Activated naive CD4-positive, alpha-beta T cell treated with Interleukin-2 at 50 U/mL for 16 hours (primary cell): ENCODE data around the gene MMP13.
"Not testable (repeated sequence)": the region's sequence is repeated elsewhere in the genome, so short reads cannot be mapped to it uniquely, and the experiment has no call there.

Experiments
- DNase-seq: peaks from one replicate; pipeline ENCODE4 v3.0.0-alpha.2; 2020

The MMP13 gene

DNA sequence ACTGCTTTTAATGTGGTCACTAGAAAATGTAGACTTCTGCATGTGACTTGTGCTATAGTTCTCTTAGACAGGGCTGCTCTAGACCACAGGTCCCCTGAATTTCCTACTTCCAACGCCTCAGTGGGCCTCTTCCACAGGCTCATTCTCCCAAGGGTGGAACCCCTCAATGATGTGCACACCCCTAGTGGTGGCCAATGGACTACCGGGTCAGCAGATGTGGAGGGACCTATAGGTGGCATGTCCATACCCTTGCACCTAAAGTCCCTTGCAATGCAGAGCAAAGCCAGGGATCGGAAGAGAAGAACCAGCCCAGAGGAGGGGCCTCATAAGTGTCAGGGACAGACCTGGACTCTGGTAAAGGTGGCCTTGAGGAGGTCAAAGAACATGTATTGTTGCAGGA is 20.0 kb downstream of the MMP13 start:
- DNase-seq = no peak

DNA sequence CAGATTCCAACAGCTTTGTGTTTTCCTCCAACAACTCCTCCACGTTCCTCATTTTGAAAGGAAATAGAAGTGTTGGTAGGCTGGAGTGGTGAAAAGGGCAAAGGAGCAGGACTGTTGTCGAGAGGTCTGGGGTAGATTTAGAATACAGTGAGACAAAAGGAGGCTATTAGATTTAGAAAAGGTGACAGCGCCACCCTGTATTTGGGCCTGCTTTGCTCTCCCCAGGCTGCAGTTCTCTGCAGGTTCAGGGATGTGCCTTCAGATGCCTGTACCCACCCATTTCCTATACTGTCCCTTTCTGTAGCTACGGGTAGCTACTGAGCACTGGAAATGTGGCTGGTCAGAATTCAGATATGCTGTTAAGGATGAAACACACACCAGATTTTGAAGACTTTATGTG is 20.8 kb downstream of the MMP13 start:
- no peak for DNase-seq

DNA sequence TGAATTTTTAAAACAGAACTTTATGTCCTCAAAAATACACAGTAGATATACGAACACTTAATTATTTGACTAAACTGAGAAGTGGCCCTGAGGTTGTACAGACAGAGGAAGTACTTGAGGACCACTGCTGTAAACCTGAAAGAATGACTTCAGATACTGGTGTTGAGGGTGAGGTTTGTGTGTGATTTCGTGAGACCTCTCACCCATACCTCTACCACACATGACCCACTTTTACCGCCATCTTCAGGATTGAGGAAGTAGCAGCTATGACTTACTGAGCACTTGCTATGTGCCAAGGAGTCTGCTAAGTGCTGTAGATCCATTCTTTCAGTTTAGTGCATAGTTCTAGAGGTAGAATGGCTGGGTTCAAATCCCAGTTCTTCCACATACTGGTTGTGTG is 21.9 kb downstream of the MMP13 start:
- DNase-seq = no peak

DNA sequence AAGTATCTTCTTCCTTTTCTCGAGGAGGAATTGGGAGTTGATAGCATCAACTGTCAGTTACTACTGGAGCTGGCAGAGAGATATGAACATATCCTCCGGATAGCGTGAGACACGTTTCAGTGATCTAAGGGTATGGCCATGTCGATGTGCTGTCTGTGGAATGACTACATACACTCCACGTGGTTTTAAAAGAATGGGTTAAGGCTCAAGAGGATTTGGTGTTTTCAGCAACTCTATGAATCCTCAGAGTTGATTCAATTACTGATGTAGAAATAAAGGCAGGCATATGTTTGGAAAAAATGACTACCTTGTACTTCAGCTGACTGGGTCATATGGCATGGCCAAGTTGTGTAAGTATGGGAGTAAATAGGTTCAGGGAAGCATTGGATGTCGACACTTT is 22.9 kb downstream of the MMP13 start:
- DNase-seq = no peak

DNA sequence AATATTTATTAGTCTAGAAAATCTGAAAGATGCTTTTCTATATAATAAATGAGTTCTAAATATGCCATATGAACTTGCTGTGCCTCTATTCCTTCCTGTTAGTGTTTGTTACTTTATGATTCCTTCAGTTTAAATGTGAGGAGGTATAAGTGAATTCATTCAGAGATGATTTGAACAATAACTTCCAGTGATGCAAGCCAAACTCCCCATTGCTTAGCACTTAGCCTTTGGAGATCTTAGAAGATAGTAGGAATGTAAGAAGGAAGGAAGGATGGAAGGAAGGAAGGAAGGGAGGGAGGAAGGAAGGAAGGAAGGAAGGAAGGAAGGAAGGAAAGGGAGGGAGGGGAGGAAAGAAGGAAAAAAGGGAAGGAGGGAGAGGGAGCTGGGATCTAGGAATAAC is 25.1 kb downstream of the MMP13 start:
- no peak for DNase-seq

DNA sequence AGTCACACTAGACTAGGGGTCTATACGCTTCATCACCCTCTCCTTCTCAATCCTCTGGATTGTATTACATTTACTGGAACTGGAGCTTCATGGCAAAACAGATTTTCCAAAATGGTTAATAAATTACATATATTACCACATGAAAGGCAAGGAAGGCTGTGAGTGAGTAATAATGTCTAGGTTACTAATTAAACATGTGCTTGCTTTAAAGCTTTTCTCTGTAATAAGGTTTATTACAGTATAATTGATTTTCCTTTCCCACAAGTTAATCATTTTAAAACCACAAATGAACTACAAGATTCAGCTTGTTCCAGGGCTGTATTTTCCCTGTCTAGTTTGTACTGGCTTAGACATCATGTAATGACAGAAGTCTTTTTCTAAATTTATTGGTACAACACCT is 25.6 kb downstream of the MMP13 start:
- no peak for DNase-seq

DNA sequence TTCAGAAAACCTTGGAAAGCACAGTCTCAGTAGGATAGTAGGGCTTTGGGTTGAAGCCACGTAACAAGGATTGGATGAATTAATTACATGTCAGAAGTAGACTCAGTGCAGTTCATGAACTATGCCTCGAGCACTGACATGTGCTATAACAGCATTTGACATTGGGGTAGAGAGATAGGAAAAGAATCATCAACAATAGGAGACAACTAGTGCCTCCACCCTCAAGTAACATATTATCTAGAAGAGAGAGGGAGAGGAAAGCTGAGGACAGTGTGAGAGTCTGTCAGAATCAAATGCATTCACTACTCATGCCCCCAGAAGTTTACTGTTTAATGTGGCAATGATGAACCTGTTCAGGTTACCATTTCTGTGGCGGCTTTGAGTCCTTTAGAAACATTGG is 26.4 kb downstream of the MMP13 start:
- DNase-seq = no peak

DNA sequence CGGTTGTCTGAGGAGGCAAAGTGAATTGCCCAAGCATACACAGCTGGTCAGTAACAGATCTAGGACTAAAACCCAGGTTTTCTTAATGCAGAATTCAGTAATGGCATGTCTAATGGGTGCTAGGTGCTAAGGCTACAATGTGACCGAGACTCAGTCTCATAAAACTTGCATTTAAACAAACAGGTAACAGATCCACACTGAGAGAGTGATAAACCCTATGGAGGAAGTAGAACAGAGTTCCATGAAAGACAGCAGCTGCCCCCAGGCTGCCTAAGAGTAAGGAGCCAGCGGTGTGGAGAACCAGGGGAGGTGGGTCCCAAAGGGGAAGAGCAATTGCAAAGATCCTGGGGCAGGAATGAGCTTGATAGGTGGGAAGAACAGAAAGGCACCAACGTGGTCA is 27.3 kb downstream of the MMP13 start:
- no peak for DNase-seq

DNA sequence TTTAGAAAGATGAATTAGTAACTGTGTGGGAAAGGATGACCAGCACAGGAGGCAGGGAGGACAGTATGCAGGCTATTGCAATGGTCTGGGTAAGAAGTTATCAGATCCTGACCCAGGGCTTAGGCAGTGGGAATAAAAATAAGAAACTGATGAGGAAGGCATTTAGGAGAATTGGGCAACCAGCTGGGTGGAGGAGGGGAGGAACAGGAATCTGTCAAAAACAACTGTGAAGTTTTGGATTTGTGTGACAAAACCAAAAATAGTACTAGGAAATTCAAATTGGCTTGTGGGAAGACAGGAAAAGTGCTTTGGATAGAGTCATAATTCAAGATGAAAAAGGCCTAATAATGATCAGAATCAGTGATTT is 27.9 kb downstream of the MMP13 start:
- no peak for DNase-seq

DNA sequence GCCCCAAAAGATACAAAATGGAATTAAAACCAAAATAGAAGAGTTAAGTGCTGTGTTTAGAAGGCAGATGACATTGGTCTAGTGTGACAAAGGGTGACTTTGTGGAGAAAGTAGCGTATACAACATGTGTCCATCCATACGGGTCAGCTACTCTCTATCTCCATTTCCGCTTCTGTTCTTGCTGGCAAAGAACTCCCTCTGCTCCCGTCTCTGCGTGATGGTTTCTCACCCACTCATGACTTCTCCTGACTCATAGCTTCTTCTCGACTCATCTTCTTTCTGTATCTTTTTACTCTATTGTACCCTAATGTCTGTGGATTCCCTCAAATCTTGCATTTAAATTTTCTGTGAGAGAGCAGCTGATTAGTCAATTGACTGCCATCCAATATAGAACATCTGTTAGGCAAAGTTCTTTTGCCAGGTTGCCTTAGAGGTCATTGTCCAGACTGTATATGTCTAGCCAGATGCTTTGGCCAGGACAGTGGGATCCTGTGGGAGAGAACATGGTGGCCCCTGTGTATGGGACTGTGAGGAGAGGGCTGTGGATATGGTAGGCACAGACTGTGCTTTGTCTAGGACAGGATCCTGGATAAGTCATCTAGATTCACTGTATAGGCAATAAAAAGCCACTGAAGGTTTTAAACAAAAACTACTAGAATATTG is 28.4 kb downstream of the MMP13 start:
- DNase-seq = no peak

DNA sequence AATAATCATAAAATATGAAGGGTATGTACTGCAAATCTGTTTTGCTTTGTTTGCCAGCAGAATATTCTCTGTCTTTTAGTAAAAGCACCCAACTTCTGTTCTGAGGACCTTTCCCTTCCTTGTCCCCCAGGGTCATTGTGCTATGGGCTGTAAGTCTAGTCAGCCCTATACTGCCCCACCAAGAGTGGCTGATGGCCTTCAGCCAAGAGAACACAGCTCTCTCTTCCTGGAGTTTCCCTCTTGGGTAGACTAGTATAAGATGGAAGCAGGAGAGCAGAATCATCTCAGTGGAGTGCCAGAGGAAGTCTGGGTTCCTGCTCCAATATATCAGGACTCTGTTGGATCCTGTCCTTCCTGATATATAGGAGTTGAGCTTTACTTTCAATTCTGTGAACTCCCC is 29.0 kb downstream of the MMP13 start:
- DNase-seq = no peak

DNA sequence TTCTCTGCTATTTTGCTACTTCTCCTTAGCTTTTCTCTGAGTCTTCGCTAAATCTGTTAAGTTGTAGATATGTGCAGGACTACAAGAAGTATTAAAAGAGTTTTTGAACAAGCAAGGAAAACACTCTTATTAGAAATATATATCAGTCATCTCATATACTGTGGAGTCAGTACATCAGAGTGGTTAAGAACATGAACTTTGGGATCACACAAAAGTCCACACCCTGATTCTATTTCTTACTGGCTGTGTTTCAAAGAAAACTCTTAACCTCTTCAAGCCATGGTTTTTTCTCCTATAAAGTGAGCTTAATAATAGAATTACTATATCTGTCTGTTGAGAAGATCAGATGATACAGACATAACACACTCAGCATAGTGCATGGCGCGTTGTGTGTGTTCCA is 29.5 kb downstream of the MMP13 start:
- DNase-seq = no peak

DNA sequence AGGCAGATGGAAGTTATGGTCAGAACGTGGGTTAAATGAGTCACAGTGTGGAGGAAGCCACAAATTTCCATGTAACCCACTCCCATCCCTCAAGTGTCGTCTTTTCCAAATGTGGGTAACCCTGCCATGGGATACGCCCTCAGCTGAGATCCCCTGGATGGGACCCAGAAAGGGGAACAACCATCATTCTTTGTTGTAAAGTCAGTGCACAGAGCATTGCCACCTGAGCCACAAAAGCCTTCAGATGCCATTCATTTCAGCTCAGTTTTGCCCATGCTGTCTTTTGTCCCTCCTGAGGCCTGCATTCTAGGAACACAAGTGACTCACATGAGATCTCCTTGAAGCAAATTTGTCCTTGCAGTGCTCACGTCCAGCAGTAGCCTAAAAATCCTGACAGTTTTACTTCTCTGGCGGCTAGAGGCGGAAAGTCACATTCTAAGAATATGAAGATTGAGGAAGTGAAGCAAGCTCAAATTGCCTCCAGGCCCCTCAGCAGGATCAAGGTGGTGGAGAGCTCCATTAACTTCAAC is 30.6 kb downstream of the MMP13 start:
- DNase-seq = no peak

DNA sequence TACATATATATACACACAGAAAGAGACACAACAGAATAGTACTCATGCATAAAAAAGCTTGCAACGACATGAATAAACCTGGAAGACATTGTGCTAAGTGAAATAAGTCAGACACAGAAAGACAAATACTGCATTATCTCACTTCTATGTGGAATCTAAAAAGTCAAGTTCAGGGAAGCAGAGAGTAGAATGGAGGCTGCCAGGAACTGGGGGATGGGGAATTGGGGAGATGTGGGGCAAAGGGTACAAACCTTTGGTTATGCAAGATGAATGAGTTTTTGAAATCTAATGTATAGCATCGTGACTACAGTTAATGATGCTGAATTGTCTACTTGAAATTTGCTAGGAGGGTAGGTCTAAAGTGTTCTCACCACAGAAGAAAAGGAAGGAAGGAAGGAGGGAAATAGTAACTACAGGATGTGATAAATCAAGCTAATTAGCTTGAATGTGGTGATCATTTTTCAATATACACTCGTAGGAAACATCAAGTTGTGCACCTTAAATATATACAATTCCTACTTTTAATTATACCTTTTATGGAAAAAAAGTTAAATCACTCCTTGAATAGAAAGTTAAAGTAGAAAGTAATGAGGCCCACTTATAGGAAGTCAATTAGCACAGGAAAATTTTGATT is 33.8 kb downstream of the MMP13 start:
- no peak for DNase-seq

DNA sequence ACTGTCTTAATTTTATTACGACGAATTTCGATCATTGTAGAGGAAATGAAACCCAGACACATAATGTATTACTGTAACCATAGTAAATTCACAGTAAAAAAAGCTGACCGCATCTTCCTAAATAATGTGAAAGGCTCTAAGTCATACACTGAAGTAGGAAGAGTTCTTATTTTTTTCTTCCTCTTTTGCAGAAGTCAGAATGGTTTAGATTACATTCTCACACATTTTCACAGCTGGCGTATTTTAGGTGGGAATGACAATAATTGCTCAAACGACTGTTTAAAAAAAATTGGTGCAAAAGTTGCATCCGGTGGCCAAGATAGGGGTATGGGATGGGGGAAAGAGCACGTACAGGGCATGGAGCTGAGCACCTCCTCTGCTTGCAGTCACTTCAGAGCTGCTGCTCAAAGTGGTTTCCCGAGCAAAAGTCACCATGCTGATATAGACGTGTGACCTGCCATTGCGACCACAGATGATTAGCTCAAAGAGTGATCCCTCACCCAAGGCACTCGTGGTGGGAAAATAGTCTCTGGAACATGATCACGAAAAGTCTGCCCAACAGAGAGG is 35.3 kb downstream of the MMP13 start:
- DNase-seq = no peak

DNA sequence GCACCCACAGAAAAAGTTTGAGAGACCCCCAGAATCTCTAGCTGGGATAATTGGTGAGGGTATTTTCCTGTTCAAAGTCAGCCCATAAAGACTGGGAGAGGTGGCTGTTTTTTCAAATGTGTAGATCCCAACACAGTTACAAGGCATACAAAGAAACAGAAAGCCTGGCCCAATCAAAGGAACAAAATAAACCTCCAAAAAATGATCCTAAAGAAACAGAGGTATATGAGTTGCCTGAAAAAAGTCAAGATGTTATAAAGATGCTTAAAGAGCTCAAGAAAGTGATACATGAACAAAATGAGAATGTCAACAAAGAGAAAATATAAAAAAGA is 40.5 kb downstream of the MMP13 start:
- no peak for DNase-seq

DNA sequence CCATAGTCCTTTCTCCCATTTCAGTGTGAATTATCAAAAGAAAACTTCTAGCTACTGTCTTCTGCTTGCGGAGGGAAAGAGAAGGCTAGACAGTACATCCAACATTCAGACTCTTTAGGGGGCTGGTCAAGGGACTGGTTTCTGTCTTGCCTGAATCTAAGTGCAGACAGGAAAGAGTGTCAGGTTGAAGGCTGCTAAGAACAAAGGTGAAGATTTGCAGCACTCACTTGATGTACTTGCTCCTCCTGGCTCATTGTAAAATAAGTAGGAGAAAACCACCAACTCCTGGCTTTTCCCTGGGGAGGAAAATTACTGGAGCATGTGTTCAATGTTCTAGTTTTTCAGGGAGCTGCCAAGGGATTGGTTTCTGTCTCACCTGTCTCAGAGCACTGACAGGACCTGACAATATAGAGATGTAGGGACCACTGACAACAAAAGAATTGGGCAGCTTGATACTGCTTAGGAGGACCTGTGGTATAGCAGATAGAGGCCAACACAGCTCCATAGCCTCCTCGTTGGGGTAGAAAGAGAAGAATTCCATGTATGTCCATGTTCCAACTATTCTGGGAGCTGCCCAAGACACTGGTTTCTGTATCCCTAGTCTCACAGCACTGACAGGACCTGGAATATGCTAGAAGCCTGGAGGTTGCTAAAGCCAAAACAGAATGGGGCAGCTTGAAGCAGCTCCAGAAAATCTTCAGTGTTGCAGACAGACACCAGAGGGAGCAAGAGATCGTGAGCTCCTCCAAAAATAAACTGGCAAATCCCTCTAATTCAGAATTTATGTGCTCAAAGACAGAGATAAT is 41.1 kb downstream of the MMP13 start:
- DNase-seq = no peak

DNA sequence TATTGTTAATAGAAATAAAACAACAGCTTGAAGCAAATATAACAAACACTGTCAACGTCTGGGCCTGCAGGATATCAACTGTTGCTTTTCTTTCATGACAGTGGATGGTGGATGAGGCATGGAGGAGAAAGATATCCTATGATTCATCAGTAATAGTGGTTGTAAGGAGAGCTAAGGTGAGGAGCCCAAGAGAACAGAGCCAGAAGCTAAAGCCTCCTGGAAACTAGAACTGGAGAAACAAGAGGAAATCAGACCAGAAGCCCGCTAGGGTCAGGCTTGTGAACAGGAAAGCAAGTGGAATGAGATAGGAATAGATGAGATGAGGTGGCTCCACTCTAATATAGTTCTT is 43.1 kb downstream of the MMP13 start:
- no peak for DNase-seq

DNA sequence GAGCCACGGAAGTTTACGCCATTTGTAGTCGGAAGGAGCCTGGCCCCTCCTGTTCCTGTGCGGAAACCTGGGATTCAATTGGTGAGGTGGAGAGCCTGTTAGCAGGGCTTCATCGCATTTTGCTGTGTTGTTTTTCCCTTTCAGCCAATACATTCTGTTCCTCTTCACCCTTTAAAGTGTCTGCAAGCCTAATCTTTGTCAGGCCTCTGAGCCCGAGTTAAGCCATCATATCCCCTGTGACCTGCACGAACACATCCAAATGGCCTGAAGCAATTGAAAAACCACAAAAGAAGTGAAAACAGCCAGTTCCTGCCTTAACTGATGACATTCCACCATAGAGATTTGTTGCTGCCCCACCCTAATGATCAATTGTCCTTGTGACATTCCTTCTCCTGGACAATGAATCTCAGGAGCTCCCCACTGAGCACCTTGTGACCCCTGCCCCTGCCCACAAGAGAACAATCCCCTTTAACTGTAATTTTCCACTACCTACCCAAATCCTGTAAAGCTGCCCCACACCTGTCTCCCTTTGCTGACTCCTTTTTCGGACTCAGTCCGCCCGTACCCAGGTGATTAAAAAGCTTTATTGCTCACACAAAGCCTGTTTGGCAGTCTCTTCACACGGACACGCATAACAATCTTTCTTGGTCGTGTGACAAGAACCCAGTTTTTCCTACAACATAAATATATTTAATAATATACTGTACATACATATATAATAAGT is 43.6 kb downstream of the MMP13 start:
- no peak for DNase-seq

DNA sequence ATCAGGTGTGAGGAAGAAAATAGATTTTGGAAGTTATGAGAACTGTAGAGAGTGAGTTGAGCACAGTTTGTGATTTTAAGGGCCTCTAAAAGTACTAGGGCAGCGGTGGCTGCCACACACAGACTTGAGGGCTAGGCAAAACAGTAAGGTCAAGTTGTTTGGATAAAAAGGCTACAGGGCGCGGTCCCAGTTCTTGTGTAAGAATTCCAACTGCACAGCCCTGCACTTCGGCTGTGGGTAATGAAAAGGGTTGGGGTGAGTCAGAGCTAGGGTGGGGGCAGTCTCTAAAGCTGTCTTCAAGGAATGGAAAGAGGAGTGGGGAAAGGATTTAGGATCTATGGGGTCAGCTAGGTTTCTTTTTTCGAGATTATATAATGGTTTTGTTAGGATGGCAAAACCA is 49.7 kb downstream of the MMP13 start:
- DNase-seq = not testable (repeated sequence)

DNA sequence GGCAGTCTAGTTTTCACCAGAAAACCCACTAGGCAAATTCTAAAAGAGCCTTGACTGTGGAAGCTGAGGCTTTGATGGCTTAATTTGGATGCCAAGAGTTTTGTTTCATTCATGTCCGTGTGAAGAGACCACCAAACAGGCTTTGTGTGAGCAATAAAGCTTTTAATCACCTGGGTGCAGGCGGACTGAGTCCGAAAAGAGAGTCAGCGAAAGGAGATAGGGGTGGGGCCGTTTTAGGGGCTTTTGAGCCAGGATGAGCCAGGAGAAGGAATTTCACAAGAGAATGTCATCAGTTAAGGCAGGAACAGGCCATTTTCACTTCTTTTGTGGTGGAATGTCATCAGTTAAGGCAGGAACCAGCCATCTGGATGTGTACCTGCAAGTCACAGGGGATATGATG is 51.6 kb downstream of the MMP13 start:
- DNase-seq = not testable (repeated sequence)

DNA sequence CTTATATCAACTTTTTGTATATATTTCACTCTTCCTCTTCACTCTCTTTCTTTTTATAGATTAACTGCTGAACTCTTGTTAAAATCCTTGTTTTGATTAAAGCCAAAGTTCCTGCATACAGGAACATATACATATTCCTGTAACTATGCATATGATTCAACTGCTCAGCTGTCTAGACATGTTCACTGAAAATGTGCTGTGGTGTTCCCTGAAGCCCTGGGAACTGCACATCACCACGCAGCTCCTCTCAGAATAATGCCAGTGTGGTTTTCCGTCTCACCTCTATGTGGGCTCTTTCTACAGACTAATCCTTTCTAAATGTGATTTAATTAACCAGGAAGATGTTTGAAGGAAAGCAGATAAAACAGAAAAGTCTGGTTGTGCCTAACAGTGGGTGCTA is 55.2 kb downstream of the MMP13 start:
- DNase-seq = no peak
